ENCODE measurements around the gene TUBA3E. TPM values are rescaled to one million over a fixed set of nuclear protein-coding genes. Genes with fewer than 3 reads are reported as not detected.
"Not testable (repeated sequence)": the region's sequence is repeated elsewhere in the genome, so short reads cannot be mapped to it uniquely, and the experiment has no call there.

Gene TUBA3E
- total and polyA plus RNA-seq, 2 of the 13 experiments (the other 11 are each of a cell fraction or from before 2014, with no cell fraction given) = not detected

- H3K79me2 ChIP-seq (ENCODE audit: insufficient read depth, low read length) = peaks cover 56% of the 10 kb centered on the region
- H3K4me2 ChIP-seq (ENCODE audit: low read depth, low read length) = peak overlapping the region; percentile 86
- H3K4me3 ChIP-seq (replicated peaks in 1 of 3; ENCODE audit: insufficient read depth in 1 of 3, low read depth in 2 of 3, low read length in 3 of 3) = peak overlapping the region; percentile 61 to 99 (median 97)
- in situ Hi-C loops (cut with HindIII; ENCODE audit: extremely low pct_ligation_motif_present, low pct_unique_long_range_greater_than_20kb) = loop anchor here (5.0 to 25.0 kb wide), 2 partner anchors 149 to 1304 kb away; partner anchors contain the start of genes MZT2A and TUBA3D
- FAIRE-seq (peak; percentile 30), ATAC-seq (peak; percentile 35)
- H3K27ac ChIP-seq (ENCODE audit: extremely low read length, insufficient read depth, low read length) = peak overlapping the region; percentile 65
- not testable (repeated sequence) for H4K20me1 ChIP-seq (ENCODE audit: insufficient read depth, low read length); BruUV-seq (replicated peaks); H2AFZ ChIP-seq (ENCODE audit: low read length); DNase-seq (ENCODE audit: low spot score); H3K9me3 ChIP-seq (ENCODE audit: low read length); H3K27me3 ChIP-seq (ENCODE audit: control insufficient read depth in 1 of 2, insufficient read depth in 2 of 2, low read length in 2 of 2); H3K36me3 ChIP-seq (replicated peaks in 1 of 2; ENCODE audit: control insufficient read depth in 1 of 2, insufficient read depth in 2 of 2, low read length in 2 of 2); TF ChIP-seq SOX6 (IDR thresholded peaks at IDR 0.05)
- 0% methylated on average over 5 of the region's 23 CpGs for WGBS (ENCODE audit: low lambda C conversion rate)
- ChIA-PET CTCF (ENCODE audit: low intra/inter-chr PET ratio, low total read pairs) (interaction anchor here (1.6 to 1.8 kb wide), 2 partner anchors 145 to 150 kb away, joined by 5 to 19 read pairs; no protein-coding TSS in a partner anchor), POLR2A (interaction anchor here (0.9 to 1.6 kb wide), 2 partner anchors 154 to 160 kb away, joined by 3 to 7 read pairs; partner anchors contain the start of gene IMP4)
- intact Hi-C loops (cut with micrococcal nuclease; ENCODE audit: unreplicated experiment) = loop anchor here (1.0 kb wide), 1 partner anchor 149 kb away; no protein-coding TSS in a partner anchor
- peak overlapping the region; percentile 99 for H3K9ac ChIP-seq (ENCODE audit: insufficient read depth, low read depth, low read length)
- H3K4me1 ChIP-seq (ENCODE audit: insufficient read depth, low read length) = peaks cover 44% of the 10 kb centered on the region
- TF ChIP-seq ZNF766 (CRISPR knock-in tag; IDR thresholded peaks at IDR 0.05; ENCODE audit: borderline replicate concordance) (peak; percentile 19; the same call in 1 of the 2 replicates), ZNF230 (CRISPR knock-in tag; IDR thresholded peaks at IDR 0.05) (peak; percentile 84; the same call in 1 of the 2 replicates), SALL1 (CRISPR knock-in tag; IDR thresholded peaks at IDR 0.05) (peak; percentile 8), KMT2A (CRISPR knock-in tag; IDR thresholded peaks at IDR 0.05) (0 out of 2 replicates have a peak, but pooled peaks have one; percentile 28), DBP (CRISPR knock-in tag; IDR thresholded peaks at IDR 0.05; ENCODE audit: not compliant biosample characterization) (peak; percentile 64), ZFX (CRISPR knock-in tag; IDR thresholded peaks at IDR 0.05; ENCODE audit: low read depth) (peak; percentile 33), ZNF317 (CRISPR knock-in tag; IDR thresholded peaks at IDR 0.05) (peak; percentile 46; the same call in 1 of the 2 replicates), MEF2D (CRISPR knock-in tag; IDR thresholded peaks at IDR 0.05) (0 out of 2 replicates have a peak, but pooled peaks have one; percentile 9), KLF15 (CRISPR knock-in tag; IDR thresholded peaks at IDR 0.05; ENCODE audit: borderline replicate concordance) (0 out of 2 replicates have a peak, but pooled peaks have one; percentile 32), ZNF879 (CRISPR knock-in tag; IDR thresholded peaks at IDR 0.05) (0 out of 2 replicates have a peak, but pooled peaks have one; percentile 39), ZNF709 (CRISPR knock-in tag; IDR thresholded peaks at IDR 0.05) (peak; percentile 77; the same call in 1 of the 2 replicates), ZNF772 (CRISPR knock-in tag; IDR thresholded peaks at IDR 0.05) (0 out of 2 replicates have a peak, but pooled peaks have one; percentile 4), SAP130 (CRISPR knock-in tag; IDR thresholded peaks at IDR 0.05; ENCODE audit: low read depth) (peak; percentile 17; the same call in 1 of the 2 replicates), KDM2A (CRISPR knock-in tag; IDR thresholded peaks at IDR 0.05; ENCODE audit: borderline replicate concordance, low read depth) (peak; percentile 14; the same call in 1 of the 2 replicates), ZFY (CRISPR knock-in tag; IDR thresholded peaks at IDR 0.05) (peak; percentile 16; the same call in 1 of the 2 replicates), NFATC3 (CRISPR knock-in tag; IDR thresholded peaks at IDR 0.05) (0 out of 2 replicates have a peak, but pooled peaks have one; percentile 44), FOXC1 (CRISPR knock-in tag; IDR thresholded peaks at IDR 0.05; ENCODE audit: borderline replicate concordance) (0 out of 2 replicates have a peak, but pooled peaks have one; percentile 0), SOX6 (CRISPR knock-in tag; IDR thresholded peaks at IDR 0.05) (peak; percentile 20; the same call in 1 of the 2 replicates), POLR2G (IDR thresholded peaks at IDR 0.05; ENCODE audit: low read depth, low read length) (peak; percentile 46; the same call in 1 of the 2 replicates)
- TF ChIP-seq, protein P1, sequence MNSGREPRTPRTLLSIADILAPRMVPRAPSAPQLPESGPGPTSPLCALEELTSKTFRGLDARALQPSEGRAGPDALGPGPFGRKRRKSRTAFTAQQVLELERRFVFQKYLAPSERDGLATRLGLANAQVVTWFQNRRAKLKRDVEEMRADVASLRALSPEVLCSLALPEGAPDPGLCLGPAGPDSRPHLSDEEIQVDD (CRISPR knock-in tag; IDR thresholded peaks at IDR 0.05; ENCODE audit: borderline replicate concordance) = peak; percentile 23; the same call in 1 of the 2 replicates
- TF ChIP-seq, protein P2, sequence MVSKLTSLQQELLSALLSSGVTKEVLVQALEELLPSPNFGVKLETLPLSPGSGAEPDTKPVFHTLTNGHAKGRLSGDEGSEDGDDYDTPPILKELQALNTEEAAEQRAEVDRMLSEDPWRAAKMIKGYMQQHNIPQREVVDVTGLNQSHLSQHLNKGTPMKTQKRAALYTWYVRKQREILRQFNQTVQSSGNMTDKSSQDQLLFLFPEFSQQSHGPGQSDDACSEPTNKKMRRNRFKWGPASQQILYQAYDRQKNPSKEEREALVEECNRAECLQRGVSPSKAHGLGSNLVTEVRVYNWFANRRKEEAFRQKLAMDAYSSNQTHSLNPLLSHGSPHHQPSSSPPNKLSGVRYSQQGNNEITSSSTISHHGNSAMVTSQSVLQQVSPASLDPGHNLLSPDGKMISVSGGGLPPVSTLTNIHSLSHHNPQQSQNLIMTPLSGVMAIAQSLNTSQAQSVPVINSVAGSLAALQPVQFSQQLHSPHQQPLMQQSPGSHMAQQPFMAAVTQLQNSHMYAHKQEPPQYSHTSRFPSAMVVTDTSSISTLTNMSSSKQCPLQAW (CRISPR knock-in tag; IDR thresholded peaks at IDR 0.05) = peak; percentile 35; the same call in 1 of the 2 replicates
These were observed 15.3 kb downstream of the TUBA3E start for GRCh38 chr2:130182826-130183511.

Measured in HepG2 (cell line).